Measurements from ENCODE around the gene LOXL4.

The LOXL4 gene

DNA sequence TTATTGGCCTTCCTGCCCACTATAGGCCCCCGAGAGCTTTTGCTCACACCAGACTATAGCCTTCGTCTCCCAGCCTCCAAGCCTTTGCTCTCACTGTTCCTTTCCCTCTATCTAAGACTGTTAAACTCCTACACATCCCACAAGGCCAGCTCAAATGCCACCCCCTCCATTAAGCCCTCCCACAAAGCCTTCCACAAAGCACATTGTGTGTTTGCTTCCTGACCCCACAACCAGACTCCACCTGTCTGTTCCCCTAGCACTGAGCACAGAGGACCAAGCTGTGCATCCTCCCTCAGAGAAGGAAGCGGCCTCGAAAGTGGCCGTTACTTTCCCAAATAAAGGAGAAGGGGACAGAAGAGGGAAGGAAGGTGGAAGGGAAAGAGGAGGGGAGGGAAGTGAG lies 1.3 kb downstream of the LOXL4 start:
- intact Hi-C loops (cut with DNase I), result no loop called here
- no peak for DNase-seq

GRCh38 chr10:98265403-98266378 lies 2.3 kb downstream of the LOXL4 start:
- no peak for DNase-seq
- intact Hi-C loops (cut with DNase I), result no loop called here

GRCh38 chr10:98264378-98265065 lies 3.5 kb downstream of the LOXL4 start:
- peak in 1 of 10 donors; percentile 54 for DNase-seq
- intact Hi-C loops (cut with DNase I), result no loop called here

DNA sequence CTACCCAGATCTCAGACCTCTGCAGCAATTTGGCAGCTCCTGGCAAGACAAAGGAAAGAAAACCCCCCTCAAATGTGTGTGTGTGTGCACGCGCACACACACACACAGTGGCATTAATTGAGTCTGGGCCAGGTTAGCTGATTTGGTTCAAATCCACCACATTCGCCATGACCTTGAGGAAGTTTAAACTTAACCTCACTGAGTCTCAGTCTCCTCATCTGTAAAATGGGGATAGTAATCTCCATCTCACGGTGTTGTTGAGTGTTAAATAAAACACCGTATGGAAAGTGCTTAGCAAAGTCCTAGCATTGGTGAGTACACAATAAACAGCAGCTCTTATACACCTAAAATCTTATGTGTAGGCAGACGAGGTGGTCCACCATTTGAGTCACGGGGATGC lies 4.9 kb downstream of the LOXL4 start:
- DNase-seq, result no peak
- intact Hi-C loops (cut with DNase I), result no loop called here

DNA sequence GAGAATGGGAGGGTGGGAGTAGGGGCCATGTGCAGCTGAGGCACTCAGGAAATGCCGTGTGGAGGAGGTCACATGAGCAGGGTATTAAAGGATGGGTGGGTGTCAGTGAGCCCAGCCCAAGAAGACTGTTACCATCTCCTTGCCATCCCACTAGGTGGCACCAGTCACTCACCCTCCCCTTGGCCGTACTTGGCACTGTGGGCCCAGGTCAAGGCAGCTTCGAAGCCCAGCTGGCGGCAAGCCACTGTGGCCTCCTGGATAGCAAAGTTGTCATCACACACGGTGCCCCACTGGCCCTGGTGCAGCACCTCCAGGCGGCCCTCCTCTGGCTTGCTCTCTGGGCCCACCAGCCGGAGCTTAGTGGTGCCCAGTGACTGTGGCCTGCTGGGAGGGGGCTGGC lies 5.4 kb downstream of the LOXL4 start:
- peak in 1 of 10 donors; percentile 89 for DNase-seq
- intact Hi-C loops (cut with DNase I), result no loop called here

GRCh38 chr10:98261436-98262277 lies 6.3 kb downstream of the LOXL4 start:
- DNase-seq, result peak in 1 of 10 donors; percentile 79
- intact Hi-C loops (cut with DNase I), result no loop called here

DNA sequence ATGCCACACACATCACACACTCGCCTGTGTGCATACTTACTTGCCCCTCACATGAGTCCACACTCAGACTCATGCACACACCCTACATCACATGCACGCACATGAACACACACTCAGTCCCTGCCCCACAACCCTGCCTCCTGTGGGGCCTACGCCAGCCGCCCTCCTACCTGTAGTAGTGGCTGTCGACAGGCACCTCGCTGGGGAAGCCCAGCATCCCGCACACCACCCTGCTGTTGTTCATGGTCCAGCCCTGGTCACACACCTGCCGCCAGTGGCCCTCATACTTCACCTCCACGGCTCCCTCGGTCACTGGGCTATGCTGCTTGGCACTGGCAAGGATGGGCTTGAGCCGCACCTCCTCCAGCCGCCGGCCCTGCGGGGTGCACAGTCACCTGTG lies 7.2 kb downstream of the LOXL4 start:
- intact Hi-C loops (cut with DNase I), result no loop called here
- DNase-seq, result peak in 1 of 10 donors; percentile 59

GRCh38 chr10:98260350-98260749 lies 7.6 kb downstream of the LOXL4 start:
- intact Hi-C loops (cut with DNase I), result no loop called here
- DNase-seq, result no peak

DNA sequence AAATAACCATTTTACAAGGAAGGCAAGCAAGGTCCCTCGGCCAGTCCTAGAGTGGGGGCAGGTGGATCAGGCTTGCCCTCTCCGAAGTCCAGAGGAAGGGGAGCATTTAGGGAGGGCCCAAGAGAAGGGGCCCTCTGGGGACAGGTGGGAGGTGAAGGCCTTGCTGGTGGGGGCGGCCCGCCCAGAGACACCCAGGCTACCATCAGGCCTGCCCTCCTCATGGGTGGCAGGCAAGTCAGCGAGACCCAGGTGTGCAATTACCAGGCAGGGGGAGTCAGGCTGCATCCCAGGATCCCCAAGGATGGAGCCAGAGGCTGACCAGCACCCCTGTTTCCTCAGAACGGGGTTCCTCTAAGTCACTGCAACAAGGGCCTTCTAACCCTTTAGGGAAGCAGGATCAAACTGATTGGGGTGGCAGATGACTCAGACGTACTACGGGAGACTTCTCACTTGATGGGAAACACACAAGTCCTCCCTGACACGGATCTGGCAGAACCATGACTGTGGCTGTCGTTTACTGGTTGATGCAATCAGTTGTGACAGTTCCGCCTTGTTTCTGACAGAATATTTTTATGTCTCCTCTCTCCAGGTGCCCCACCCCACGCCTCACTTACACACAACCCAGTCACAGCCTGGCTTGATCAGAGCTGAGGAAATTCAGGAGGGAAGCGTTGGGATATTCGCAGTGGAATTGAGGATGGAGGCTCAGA lies 8.2 kb downstream of the LOXL4 start:
- intact Hi-C loops (cut with DNase I), result no loop called here
- DNase-seq, result peak in 1 of 10 donors; percentile 57

DNA sequence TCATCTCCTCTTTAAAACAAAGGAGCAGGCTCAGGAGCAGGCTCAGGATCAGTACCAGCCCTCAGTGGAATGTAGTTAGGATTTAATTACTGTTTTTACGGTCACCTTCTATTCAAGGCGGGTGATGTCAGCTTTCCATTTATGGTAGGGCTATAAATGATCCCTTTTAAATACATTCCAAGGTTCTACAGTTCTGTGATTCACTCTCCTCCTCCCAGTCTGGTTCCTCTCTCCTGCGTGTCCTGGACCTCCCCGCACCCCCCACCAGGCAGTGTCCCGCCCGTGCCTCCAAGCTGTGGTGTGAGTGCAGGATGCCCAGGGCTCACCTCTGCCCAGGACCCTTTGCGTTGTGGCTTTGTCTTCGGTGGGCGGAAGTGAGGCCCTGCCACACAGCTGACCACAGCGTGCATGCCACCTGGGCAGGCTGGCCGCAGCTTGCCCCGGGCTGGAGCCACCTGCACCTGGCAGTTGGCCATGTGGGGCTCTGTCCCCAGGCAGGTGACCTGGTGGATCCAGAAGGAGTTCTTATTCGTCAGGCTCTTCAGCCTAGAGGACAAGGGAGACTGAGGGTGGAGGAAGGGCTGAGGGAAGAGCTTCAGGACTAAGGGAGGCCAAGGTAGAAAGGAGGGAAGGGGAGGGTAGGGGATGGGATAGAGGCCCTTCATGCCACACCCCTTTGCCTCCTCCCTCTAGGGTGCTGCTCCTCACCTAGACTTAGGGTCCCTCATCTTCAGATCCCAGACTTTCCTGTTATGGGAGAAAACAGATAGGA lies 9.1 kb downstream of the LOXL4 start:
- intact Hi-C loops (cut with DNase I), result no loop called here
- DNase-seq, result peak in 1 of 10 donors; percentile 79

DNA sequence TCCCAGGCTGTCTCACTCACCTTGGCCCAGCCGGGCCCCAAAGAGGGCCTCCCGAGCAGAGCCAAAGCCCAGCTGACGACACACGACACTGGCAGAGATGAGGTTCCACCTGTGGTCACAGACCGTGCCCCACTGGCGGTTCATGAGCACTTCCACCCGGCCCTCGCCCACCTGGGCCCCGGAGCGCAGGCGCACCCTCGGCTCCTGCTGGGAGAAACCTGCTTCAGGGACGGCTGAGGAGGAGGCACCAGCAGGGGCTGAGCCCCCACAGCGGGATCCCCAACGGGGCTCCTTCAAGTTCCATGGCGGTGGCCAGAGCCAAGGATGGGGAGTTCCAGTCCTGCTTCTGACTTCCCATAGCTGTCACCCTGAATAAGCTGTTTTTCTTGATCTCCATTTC lies 10.0 kb downstream of the LOXL4 start:
- intact Hi-C loops (cut with DNase I), result no loop called here
- DNase-seq, result no peak

GRCh38 chr10:98257198-98257597 lies 10.8 kb downstream of the LOXL4 start:
- intact Hi-C loops (cut with DNase I), result no loop called here
- DNase-seq, result no peak

DNA sequence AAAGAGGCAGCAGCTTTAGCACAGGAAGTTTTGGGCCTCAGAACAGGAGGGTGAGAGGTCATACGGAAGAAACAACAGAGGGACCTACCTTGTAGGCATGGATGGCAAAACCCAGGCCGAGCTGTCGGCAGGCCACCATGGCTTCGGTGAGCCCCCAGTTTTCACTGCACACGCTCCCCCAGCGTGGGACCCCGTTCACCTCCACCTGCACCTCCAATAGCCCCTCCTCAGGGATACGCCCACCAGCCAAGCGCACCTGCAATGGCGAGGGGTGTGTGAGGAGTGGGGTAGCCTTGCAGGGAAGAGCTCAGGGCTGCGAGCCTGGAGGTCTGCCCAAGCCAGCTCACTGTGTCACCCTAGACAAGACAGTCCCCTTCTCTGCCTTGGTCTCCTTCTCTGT lies 11.3 kb downstream of the LOXL4 start:
- intact Hi-C loops (cut with DNase I), result no loop called here
- DNase-seq, result no peak

GRCh38 chr10:98255146-98255877 lies 12.7 kb downstream of the LOXL4 start:
- intact Hi-C loops (cut with DNase I), result no loop called here
- DNase-seq, result peak in 1 of 10 donors; percentile 62

GRCh38 chr10:98254234-98254974 lies 13.6 kb downstream of the LOXL4 start:
- DNase-seq, result peak in 1 of 10 donors; percentile 52
- intact Hi-C loops (cut with DNase I), result no loop called here

DNA sequence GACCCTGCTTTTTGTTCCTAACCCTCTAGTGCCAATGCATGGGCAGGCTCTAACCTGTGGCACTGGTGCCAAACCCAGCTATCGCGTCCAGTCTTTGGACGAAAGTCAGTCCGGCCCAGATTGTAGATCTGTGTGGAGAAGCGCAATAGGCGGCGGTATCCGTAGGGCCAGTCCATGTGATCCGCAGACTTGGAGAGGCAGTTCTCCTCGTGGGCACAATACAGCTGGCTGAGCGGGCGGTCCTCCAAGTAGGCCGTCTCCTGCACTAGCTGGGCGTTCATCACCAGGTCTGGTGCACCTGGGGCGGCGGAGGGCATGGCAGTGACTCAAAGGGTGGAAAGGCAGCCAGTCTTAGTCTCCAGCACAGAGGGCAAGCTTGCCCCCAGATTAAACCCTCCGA lies 14.5 kb downstream of the LOXL4 start:
- intact Hi-C loops (cut with DNase I), result no loop called here
- peak in 3 of 10 donors; percentile 29 to 90 (median 82) for DNase-seq

DNA sequence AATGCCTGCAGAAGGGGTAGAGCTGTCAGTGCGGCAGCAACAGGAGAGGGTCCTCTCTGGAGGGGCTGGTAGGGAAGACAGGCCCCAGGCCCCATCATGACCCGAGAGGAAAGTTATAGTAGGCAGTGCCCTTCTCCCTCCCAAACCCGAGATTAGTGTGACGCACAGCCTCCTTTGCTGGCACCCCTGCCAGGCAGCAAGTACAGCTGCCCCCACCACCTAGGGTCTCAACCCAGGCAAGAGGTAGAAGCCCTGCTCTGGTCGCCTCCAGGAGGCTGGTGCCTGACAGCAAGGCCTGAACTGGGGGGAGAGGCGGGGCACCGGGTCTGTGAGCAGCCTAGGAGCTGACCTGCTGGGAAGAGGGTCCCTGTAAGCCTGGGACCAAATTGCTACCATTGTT lies 15.5 kb downstream of the LOXL4 start:
- DNase-seq, result peak in 1 of 10 donors; percentile 49
- intact Hi-C loops (cut with DNase I), result no loop called here

GRCh38 chr10:98251399-98251798 lies 16.6 kb downstream of the LOXL4 start:
- intact Hi-C loops (cut with DNase I), result no loop called here
- no peak for DNase-seq
